ENCODE measurements around the gene SELENOO.
A peak's percentile ranks its signal among the peaks of the same experiment; 100 is the strongest.
"Not testable (repeated sequence)": the region's sequence is repeated elsewhere in the genome, so short reads cannot be mapped to it uniquely, and the experiment has no call there.

SELENOO gene

DNA sequence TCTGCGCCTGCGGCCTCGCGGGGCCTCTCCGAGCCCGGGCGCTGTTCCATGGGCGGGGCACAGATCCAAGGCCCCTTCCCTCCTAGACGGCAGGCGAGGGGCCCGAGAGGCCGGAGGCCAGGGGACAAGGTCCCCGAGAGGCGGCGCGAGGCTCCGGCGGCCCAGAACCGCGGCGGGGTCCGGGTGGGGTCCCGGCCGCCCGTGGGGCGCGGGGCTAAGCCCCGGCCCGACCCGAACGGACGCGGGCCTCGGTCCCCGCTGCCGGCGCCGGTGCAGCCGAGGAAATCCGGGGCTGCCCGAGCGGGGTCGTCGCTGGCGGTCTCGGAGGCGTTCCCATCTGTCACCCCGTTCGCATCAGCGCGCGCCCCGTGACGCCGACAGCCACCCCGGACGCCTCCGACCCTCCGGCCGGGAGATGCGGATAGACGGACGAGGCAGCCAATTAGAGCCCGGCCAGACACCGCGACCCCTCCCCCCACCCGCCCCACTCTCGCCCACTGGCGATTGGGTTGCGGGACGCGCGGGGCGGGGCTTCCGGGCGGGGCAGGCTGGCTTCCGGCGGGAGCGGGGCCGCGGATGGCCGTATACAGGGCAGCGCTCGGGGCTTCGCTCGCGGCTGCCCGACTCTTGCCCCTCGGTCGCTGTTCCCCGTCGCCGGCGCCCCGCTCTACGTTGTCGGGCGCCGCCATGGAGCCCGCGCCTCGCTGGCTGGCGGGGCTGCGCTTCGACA lies at the start of gene SELENOO:
Gene SELENOO, plus strand, starts transcription at position 551 of the 730 bp plus-strand sequence. Its CDS starts 26 bp downstream, at position 577.
- DNase-seq, result peak; percentile 94 to 95

- no peak for DNase-seq
These were observed 49.0 kb upstream of the SELENOO start for GRCh38 chr22:50151571-50152537.

GRCh38 chr22:50153056-50153755 lies 47.6 kb upstream of the SELENOO start:
- DNase-seq, result no peak

- no peak for DNase-seq
These were observed 47.1 kb upstream of the SELENOO start for GRCh38 chr22:50153756-50154140.

- no peak for DNase-seq
These were observed 43.0 kb upstream of the SELENOO start for GRCh38 chr22:50157709-50158375.

GRCh38 chr22:50160947-50161346 lies 39.9 kb upstream of the SELENOO start:
- no peak for DNase-seq

DNA sequence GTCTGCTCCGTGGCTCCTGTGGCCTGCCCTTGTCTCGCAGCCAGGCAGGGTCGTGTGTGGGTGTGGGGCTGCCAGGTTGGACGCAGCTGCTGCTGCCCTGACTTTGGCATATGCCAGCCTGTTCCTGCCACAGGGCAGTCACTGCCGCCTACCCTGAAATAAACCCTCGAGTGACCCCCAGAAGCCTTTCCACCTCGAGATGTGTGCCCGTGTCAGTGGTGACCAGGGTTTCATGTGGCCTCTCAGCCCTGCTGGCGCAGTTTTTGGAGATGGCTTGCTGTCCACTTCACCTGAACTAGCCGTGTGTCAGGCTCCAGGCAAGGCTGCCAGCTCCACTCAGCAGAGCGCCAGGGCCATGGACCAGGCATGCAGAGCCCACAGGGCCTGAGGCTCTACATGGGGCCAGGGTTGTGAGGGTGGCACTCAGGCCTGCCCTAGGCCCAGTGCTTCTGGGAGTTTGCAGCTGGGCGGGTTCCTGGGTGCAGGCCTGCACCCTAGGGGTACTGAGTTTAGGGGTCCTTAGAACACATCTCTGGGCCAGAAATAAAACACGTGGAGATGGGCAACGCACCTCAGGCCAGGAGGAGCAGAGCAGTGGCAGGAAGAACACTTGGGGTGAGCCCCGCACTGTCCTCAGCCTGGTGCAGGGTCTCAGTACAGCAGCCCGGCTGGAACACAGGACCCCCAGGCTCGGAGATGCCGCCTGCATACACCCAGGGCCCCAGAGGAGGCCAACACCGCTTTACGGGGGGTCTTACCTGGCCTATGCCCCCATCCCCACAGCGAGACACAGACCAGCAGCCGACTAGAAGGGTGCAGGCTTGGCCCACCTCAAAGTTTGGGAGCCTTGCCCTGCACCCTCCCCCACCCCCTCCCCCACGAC lies 39.1 kb upstream of the SELENOO start:
- no peak for DNase-seq

DNA sequence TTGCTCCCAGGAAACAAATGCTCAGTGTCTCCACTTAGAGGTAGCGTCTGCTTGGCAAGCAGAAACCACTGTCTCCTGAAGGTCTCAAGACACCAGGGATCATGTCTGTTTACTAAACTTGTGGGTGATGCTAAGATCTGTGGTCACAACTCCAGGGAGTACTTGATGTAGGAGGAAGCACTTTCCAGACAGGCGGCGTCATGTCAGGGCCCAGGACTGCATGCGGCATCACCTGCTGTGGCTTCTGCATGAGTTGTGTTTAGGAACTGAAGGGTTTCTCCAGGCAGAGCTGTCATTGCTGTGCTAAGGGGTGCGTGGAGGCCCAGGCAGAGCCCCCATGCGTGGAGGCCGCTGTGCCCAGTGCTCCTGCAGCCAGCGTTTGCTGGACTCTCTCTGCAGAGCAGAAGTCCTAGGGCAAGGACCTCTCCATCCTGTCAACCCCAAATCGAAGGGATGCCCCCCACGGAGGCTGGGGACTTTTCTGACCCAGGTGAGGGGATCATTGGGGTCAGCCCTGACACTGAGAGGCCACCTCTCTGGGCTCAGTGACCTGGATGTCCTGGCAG lies 38.3 kb upstream of the SELENOO start:
- DNase-seq, result no peak

DNA sequence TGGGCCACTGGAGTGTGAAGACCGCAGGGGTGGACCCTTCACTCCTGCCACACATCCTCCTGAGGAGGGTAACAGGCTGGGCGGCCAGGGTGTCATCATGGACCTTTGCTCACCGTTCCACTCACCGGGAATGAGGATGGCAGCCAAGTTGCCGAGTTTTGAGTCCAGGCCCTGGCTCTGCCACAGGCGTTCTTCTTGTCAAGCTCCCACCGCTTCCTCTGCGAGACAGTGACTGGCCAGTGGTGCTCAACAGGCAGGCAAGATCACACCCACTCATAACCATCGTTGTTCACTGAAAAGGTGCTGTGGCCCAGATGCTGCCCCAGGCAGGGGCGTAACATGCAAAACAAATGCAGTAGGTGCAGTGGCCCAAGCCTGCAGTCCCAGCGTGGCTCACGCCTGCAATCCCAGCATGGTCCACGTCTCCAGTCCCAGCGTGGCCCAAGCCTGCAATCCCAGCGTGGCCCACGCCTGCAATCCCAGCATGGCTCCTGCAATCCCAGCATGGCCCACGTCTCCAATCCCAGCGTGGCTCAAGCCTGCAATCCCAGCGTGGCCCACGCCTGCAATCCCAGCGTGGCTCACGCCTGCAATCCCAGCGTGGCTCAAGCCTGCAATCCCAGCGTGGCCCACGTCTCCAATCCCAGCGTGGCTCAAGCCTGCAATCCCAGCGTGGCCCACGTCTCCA lies 35.2 kb upstream of the SELENOO start:
- DNase-seq, result no peak

DNA sequence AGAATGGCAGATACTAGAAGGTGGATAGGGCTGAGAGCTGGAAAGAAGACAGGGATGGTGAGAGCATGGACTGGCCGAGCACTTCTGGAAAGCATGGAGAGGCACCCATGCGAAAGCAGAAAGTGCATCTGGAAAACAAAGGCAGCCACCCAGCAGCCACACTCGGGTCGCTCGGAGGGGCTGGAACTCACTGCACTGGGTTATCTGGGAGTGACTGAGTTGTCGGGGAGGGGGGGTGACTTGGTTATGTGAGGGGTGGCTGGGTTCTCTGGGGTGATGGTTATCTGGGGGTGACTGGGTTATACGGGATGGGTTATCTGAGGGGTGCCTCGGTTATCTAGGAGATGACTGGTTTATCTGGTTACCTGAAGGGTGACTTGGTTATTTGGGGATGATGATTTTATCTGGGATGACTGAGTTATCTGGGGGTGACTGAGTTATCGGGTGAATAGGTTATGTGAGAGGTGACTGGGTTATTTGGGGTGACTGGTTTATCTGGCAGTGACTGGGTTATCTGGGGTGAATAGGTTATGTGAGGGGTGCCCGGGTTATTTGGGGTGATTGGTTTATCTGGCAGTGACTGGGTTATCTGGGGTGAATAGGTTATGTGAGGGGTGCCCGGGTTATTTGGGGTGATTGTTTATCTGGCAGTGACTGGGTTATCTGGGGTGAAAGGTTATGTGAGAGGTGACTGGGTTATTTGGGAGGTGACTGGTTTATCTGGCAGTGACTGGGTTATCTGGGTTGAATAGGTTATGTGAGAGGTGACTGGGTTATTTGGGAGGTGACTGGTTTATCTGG lies 32.9 kb upstream of the SELENOO start:
- no peak for DNase-seq

DNA sequence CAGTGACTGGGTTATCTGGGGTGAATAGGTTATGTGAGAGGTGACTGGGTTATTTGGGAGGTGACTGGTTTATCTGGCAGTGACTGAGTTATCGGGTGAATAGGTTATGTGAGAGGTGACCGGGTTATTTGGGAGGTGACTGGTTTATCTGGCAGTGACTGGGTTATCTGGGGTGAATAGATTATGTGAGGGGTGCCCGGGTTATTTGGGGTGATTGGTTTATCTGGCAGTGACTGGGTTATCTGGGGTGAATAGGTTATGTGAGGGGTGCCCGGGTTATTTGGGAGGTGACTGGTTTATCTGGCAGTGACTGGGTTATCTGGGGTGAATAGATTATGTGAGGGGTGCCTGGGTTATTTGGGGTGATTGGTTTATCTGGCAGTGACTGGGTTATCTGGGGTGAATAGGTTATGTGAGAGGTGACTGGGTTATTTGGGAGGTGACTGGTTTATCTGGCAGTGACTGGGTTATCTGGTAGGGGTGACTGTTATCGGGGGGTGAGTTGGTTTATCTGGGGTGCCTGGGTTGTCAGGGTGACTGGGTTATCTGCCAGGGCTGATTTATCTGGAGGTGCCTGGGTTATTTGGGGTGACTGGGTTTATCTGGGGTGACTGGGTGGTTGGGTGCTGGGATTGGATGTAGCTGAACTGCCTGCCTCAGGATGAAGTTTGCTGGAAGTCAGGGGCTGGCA lies 32.2 kb upstream of the SELENOO start:
- not testable (repeated sequence) for DNase-seq

GRCh38 chr22:50169181-50169759 lies 31.5 kb upstream of the SELENOO start:
- no peak for DNase-seq

GRCh38 chr22:50169774-50170341 lies 31.0 kb upstream of the SELENOO start:
- peak; percentile 68 to 75 for DNase-seq

DNA sequence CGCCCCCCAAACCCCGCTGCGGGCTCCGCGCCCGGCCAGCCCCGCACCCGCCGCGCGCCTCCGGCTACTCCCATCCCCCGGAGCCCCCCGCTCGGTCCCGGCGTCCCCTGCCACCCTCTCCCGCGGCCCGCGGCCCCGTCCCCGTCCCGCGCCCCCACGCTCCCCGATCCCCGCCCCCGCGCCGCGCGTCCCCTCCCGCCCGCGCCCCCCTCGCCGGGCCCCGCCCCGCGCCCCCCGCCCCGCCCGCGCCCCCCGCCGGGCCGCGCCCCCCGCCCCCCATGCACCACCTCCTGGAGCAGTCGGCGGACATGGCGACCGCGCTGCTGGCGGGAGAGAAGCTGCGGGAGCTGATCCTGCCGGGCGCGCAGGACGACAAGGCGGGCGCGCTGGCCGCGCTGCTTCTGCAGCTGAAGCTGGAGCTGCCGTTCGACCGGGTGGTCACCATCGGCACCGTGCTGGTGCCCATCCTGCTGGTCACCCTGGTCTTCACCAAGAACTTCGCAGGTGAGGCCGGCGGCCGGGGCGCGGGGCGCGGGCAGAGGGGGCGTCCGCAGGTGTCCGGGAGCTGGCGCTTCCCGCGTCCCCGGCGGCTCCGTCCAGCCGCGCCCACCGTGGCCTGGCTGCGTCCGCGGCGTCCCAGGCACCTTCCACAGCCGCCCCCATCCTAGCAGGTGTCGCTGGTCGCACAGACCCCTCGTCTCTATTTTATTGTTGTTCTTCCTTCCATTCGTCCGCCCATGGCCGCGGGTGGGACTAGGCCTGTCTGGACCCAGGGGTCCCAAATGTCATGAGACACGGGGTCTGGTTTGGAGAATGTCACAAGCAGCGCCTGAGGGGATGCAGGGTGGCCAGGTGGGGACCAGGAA lies 30.1 kb upstream of the SELENOO start, which contains the start of gene PANX2:
Gene PANX2, plus strand, starts transcription at position 279 of the 866 bp plus-strand sequence. Its CDS starts 0 bp downstream, at position 279.
- no peak for DNase-seq

DNA sequence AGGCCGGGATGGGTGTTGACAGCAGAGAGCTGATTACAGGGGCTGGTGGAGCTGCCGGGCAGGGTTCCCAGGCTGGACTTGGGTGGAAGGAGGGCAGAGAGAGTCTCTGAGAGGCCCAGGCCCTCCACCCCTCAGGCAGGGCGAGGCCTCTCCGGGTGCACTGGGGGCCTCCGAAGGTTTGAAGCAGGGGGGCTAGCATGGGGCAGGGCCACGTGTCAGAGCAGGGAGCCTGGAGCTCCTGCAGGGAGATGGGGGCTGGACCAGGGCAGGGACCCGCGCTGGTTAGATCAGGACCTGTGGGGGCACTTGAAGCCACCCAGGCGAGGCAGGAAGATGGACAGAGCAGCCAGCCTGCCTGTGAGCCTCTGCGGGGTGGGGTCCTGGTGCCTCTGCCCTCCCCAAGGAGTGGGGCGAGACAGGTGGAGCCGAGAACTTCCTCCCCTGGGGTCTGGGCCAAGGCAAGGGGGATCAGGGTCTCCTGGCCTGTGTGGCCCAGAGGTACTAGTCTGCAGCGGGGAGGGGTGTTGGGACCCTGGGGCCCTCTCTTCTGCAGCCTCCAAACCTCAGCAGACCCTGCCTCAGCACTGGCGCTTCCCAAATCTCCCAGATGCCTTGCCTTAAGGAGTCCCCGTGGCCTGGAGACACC lies 29.4 kb upstream of the SELENOO start:
- no peak for DNase-seq

DNA sequence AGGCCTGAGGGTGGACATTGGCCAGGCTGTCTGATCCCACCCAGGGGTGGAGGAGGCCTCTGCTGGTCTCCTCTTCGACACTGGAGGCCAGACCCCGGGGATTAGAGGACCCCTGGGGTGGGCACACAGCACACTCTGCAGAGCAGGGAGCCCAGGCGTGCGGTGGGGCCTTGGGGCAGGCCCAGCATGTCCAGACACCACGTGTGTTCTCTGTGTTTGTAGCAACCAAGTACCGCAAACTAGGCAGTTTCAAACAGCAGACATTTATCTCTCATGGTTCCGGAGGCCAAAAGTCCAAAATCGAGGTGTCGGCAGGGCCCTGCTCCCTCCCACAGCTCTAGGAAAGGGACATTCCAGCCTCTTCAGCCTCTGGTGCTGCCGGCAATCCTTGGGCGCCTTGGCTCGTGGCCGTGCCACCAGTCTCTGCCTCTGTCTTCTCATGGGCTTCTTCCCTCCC lies 28.8 kb upstream of the SELENOO start:
- no peak for DNase-seq

All from activated CD4-positive, alpha-beta T cell treated with anti-CD3 and anti-CD28 coated beads, Interleukin-2, amount 50 U/mL, for 48 hours (primary cell).